Kidney (tissue), 14 donors: ENCODE measurements around the gene FITM1. TPM values are rescaled to one million over a fixed set of nuclear protein-coding genes. Genes with fewer than 3 reads are reported as not detected.

Experiments
- DNase-seq, 5 donors: peaks; one replicate each; pipeline ENCODE4 v3.0.0-alpha.2; 2013 to 2020
- FAIRE-seq: peaks from 2 replicates; lab custom pipeline; 2012; peaks lifted over from hg19 to GRCh38; lab: Jason Lieb, UNC
- H3K27ac ChIP-seq, 2 donors: one replicate each; pipeline ENCODE4 v1.7.0; 2013; ENCODE audit warnings: low read depth in 2 of 2, low read length in 2 of 2, inconsistent platforms in 1 of 2
- H3K27me3 ChIP-seq: one replicate; pipeline ENCODE4 v1.7.1; 2013; ENCODE audit warnings: low read length, inconsistent platforms; ENCODE audit not compliant: control insufficient read depth, insufficient read depth
- H3K36me3 ChIP-seq, 3 donors: one replicate each; pipeline versions ENCODE4 v1.7.0 to v1.7.1; 2013; ENCODE audit warnings: low read length in 3 of 3, control low read depth in 1 of 3, inconsistent platforms in 1 of 3; ENCODE audit not compliant: insufficient read depth in 3 of 3, control insufficient read depth in 2 of 3
- H3K4me1 ChIP-seq, 3 donors: one replicate each; pipeline versions ENCODE4 v1.7.0 to v1.7.1; 2013; ENCODE audit warnings: low read length in 3 of 3, inconsistent platforms in 1 of 3, low read depth in 1 of 3; ENCODE audit not compliant: control insufficient read depth in 2 of 3, insufficient read depth in 2 of 3
- H3K4me3 ChIP-seq, 3 donors: one replicate each; pipeline versions ENCODE4 v1.7.0 to v1.8.1; 2013; ENCODE audit warnings: low read length in 3 of 3, control low read depth in 1 of 3, inconsistent platforms in 1 of 3
- H3K9ac ChIP-seq, 3 donors: one replicate each; pipeline versions ENCODE4 v1.7.0 to v1.7.1; 2013; ENCODE audit warnings: low read length in 3 of 3, control low read depth in 1 of 3, inconsistent platforms in 1 of 3
- H3K9me3 ChIP-seq, 3 donors: one replicate each; pipeline versions ENCODE4 v1.7.0 to v1.7.1; 2013; ENCODE audit warnings: low read length in 3 of 3, control low read depth in 1 of 3, inconsistent platforms in 1 of 3; ENCODE audit not compliant: control insufficient read depth in 2 of 3, insufficient read depth in 1 of 3
- intact Hi-C: fragments of 100-400 bp; cut with DNase I; formaldehyde crosslinking; loops from one replicate; pipeline ENCODE4 v1.11.1; 2022
- polyA plus RNA-seq: library from polyadenylated mRNA; stranded (reverse); fragments of 350-450 nt; fragmentation: Illumina TruSeq; extraction: RNeasy Lipid Tissue Mini Kit (QIAGEN cat#74804); gene quantifications from one replicate; pipeline ENCODE4 v1.2.3, GENCODE V29; 2014; ENCODE audit warnings: low read depth, low replicate concordance; ENCODE audit not compliant: insufficient read depth
- total RNA-seq: library from RNA; stranded (reverse); fragmentation: NEBNext Ultra II Directional; extraction: Animal tissue kit (Norgen Biotek cat#: 25700); gene quantifications from one replicate; pipeline ENCODE4 v1.2.1, GENCODE V29; 2021
- TF ChIP-seq, protein P1 (sequence below): IDR thresholded peaks from 3 replicates; pipeline ENCODE4 v1.5.1; 2012; ENCODE audit warnings: mild to moderate bottlenecking, moderate library complexity, borderline replicate concordance; ENCODE audit not compliant: insufficient read depth; ENCODE audit errors: extremely low read depth
- donor health status: control.
- donor health status: control.
- donor health status: control.
- donor health status: control.
- donor health status: control.
- donor health status: DM: yes; HTN: yes; CAD: no.
- donor health status: Normal renal cell carcinoma (clear cell type).

FITM1 gene
- total and polyA plus RNA-seq, 2 donors from 2014 or later = 1.2 to 1.3 TPM

GRCh38 chr14:24093207-24093900, 37.1 kb upstream of the FITM1 start:
- Histone ChIP-seq H3K4me1 (peaks cover 0 to 25% (median 4%) of the 10 kb centered on the region in 3 donors), H3K27me3 (no peaks in the 10 kb centered on the region), H3K36me3 (peaks cover 0 to 14% (median 2%) of the 10 kb centered on the region in 3 donors), H3K27ac (peak overlapping the region; percentile 92 to 95), H3K9me3 (no peaks in the 10 kb centered on the region), H3K9ac (peak overlapping the region in 2 of 3 donors; percentile 22 to 97), H3K4me3 (peak overlapping the region; percentile 12 to 82 (median 48))
- no peak for DNase-seq
- intact Hi-C loops = no loop called here
- TF ChIP-seq, protein P1, sequence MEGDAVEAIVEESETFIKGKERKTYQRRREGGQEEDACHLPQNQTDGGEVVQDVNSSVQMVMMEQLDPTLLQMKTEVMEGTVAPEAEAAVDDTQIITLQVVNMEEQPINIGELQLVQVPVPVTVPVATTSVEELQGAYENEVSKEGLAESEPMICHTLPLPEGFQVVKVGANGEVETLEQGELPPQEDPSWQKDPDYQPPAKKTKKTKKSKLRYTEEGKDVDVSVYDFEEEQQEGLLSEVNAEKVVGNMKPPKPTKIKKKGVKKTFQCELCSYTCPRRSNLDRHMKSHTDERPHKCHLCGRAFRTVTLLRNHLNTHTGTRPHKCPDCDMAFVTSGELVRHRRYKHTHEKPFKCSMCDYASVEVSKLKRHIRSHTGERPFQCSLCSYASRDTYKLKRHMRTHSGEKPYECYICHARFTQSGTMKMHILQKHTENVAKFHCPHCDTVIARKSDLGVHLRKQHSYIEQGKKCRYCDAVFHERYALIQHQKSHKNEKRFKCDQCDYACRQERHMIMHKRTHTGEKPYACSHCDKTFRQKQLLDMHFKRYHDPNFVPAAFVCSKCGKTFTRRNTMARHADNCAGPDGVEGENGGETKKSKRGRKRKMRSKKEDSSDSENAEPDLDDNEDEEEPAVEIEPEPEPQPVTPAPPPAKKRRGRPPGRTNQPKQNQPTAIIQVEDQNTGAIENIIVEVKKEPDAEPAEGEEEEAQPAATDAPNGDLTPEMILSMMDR = no peak
- no peak for FAIRE-seq

DNA sequence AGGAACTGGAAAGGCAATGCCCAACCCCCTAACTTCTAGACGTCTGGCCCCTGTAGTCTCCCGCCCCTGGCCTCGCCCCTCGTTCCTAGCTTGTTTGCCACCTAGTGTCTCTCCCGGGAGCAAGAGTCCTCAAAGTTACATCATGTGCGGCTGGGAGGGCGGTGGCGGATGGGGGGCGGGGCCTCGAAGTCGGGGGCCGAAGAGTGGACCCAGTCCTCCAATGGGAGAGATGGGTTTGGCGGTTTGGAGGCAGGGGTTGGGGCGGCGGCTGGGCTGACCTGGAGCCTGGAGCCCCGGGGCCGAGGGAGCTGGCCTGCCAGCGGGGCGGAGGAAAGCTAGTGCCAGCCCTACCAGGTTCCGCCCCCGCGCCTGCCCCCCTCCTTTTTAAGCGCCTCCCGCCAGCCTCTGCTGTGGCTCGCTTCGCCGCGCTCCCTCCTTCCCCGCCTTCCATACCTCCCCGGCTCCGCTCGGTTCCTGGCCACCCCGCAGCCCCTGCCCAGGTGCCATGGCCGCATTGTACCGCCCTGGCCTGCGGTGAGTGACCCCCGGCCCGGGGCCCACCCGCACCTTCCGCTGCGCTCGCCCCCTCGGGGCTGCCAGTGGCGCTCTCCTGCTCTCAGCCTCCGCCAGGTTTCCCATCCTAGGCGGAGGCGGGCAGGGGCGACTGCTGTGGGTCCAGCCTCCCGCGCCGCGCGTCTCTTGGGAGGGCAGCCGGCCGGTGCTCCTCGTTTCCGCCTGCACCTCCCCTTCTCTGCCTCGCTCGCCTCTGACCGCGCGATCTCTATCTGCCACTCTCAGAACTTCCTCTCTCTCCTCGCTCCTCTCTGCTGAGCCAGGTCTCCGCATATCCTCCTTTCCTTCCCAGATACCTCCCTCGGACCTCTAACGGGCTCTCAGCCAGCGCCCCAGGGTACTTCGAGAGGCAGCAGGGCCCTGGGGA, 36.3 kb upstream of the FITM1 start, which contains the start of gene PCK2:
Gene PCK2, plus strand, starts transcription at position 411 of the 940 bp plus-strand sequence. Its CDS starts 95 bp downstream, at position 506.
- no peak for FAIRE-seq
- peak within 1 kb of the TSS; percentile 33 to 97 (median 81) for H3K9ac ChIP-seq
- intact Hi-C loops = no loop called here

DNA sequence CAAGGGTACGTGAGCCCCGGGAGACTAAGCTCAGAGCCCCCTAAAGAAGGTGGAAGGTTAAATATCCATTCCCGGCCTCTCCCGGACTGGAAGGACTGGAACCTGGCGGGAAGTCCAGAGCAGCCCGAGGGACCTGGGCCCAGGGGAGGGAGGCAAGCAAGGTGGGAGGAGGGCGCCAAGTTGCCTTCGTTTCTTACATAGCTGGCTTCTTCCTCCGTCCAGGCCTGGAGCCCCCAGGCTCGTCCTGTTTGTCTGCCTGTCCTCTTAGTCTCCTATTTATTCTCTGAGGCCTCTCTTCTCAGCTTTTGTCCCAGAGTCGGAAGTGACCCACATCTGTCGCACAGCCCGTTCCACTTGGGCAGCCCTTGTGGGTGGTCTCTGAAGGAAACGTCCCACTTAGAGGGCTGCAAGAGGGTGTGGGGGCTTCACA, 35.6 kb upstream of the FITM1 start:
- Histone ChIP-seq H3K27ac (peak overlapping the region; percentile 92 to 95), H3K27me3 (no peaks in the 10 kb centered on the region), H3K9ac (peak overlapping the region; percentile 33 to 97 (median 81)), H3K36me3 (peaks cover 0 to 22% (median 5%) of the 10 kb centered on the region in 3 donors), H3K4me3 (peak overlapping the region; percentile 51 to 82 (median 71)), H3K9me3 (no peaks in the 10 kb centered on the region), H3K4me1 (peaks cover 0 to 27% (median 4%) of the 10 kb centered on the region in 3 donors)
- no peak for FAIRE-seq
- TF ChIP-seq, protein P1 = no peak
- peak; percentile 54 to 80 (median 66) for DNase-seq
- intact Hi-C loops = no loop called here

More for the DNA sequence above, 36.3 kb upstream of the FITM1 start, which contains the start of gene PCK2:
- no peaks in the 10 kb centered on the region for H3K27me3 ChIP-seq
- TF ChIP-seq, protein P1 = no peak
- H3K36me3 ChIP-seq = peaks cover 0 to 21% (median 2%) of the 10 kb centered on the region in 3 donors
- no peaks in the 10 kb centered on the region for H3K9me3 ChIP-seq
- DNase-seq = peak; percentile 93 to 98 (median 95)
- peaks cover 0 to 27% (median 4%) of the 10 kb centered on the region in 3 donors for H3K4me1 ChIP-seq
- H3K4me3 ChIP-seq = peak within 1 kb of the TSS; percentile 51 to 82 (median 71)
- H3K27ac ChIP-seq = peak within 1 kb of the TSS; percentile 92 to 95
